NCI-H82 (cell line): Measurements from ENCODE around the gene SELENOS.

ENCODE experiments used
- DNase-seq: peaks from one replicate; lab custom pipeline; 2025; lab: John Stamatoyannopoulos, UW

Gene SELENOS

GRCh38 chr15:101276501-101277037 lies 716 bp downstream of the SELENOS start:
- DNase-seq, result peak; percentile 59

- DNase-seq, result no peak
Observed at GRCh38 chr15:101275018-101275417, 2.3 kb downstream of the SELENOS start.

- no peak for DNase-seq
Observed at GRCh38 chr15:101273534-101273933, 3.8 kb downstream of the SELENOS start.

- peak; percentile 69 for DNase-seq
Observed at GRCh38 chr15:101272584-101272983, 4.7 kb downstream of the SELENOS start.

- DNase-seq, result peak; percentile 13
Observed at GRCh38 chr15:101269479-101270223, 7.6 kb downstream of the SELENOS start.

- no peak for DNase-seq
Observed at GRCh38 chr15:101267320-101268104, 9.8 kb downstream of the SELENOS start.

GRCh38 chr15:101266787-101267186 lies 10.5 kb downstream of the SELENOS start:
- DNase-seq, result no peak

- no peak for DNase-seq
Observed at GRCh38 chr15:101266034-101266433, 11.3 kb downstream of the SELENOS start.

GRCh38 chr15:101264911-101265641 lies 12.2 kb downstream of the SELENOS start:
- DNase-seq, result no peak

- no peak for DNase-seq
Observed at GRCh38 chr15:101264011-101264410, 13.3 kb downstream of the SELENOS start.

GRCh38 chr15:101262551-101262950 lies 14.7 kb downstream of the SELENOS start:
- DNase-seq, result no peak

GRCh38 chr15:101258238-101259144 lies 18.8 kb downstream of the SELENOS start:
- peak; percentile 76 for DNase-seq

GRCh38 chr15:101256757-101257156 lies 20.5 kb downstream of the SELENOS start:
- DNase-seq, result peak; percentile 12

- peak; percentile 58 for DNase-seq
Observed at GRCh38 chr15:101255615-101256241, 21.6 kb downstream of the SELENOS start.

- no peak for DNase-seq
Observed at GRCh38 chr15:101255051-101255395, 22.3 kb downstream of the SELENOS start.

- peak; percentile 17 for DNase-seq
Observed at GRCh38 chr15:101254157-101255050, 22.9 kb downstream of the SELENOS start.

- DNase-seq, result no peak
Observed at GRCh38 chr15:101252836-101253235, 24.4 kb downstream of the SELENOS start.

- peak; percentile 91 for DNase-seq
Observed at GRCh38 chr15:101251830-101252820, 25.2 kb downstream of the SELENOS start, which contains the start of gene CHSY1. Gene CHSY1 (minus strand): TSS chr15:101252048. CDS start chr15:101251456, 592 bp downstream.
